Measurements from ENCODE around the gene SDK1.

The SDK1 gene

GRCh38 chr7:3847336-3847735 is 546.3 kb downstream of the SDK1 start:
- DNase-seq: no peak
- no peaks in the 10 kb centered on the region for H3K36me3 ChIP-seq
- no peaks in the 10 kb centered on the region for H3K9me3 ChIP-seq
- no peak for TF ChIP-seq CTCF (IDR thresholded peaks at IDR 0.05; ENCODE audit: low read depth, low read length)
- H3K27me3 ChIP-seq: no peaks in the 10 kb centered on the region
- no peaks in the 10 kb centered on the region for H3K4me1 ChIP-seq
- H3K4me3 ChIP-seq (ENCODE audit: low read depth, low read length): no peak overlapping the region

GRCh38 chr7:3859431-3859830 is 558.4 kb downstream of the SDK1 start:
- no peak overlapping the region for H3K4me3 ChIP-seq (ENCODE audit: low read depth, low read length)
- TF ChIP-seq CTCF (IDR thresholded peaks at IDR 0.05; ENCODE audit: low read depth, low read length): no peak
- no peaks in the 10 kb centered on the region for H3K4me1 ChIP-seq
- no peaks in the 10 kb centered on the region for H3K27me3 ChIP-seq
- no peaks in the 10 kb centered on the region for H3K9me3 ChIP-seq
- H3K36me3 ChIP-seq: no peaks in the 10 kb centered on the region
- DNase-seq: no peak

- H3K27me3 ChIP-seq: no peaks in the 10 kb centered on the region
- no peaks in the 10 kb centered on the region for H3K4me1 ChIP-seq
- no peak for DNase-seq
- no peaks in the 10 kb centered on the region for H3K9me3 ChIP-seq
- H3K4me3 ChIP-seq (ENCODE audit: low read depth, low read length): no peak overlapping the region
- no peak for TF ChIP-seq CTCF (IDR thresholded peaks at IDR 0.05; ENCODE audit: low read depth, low read length)
- H3K36me3 ChIP-seq: no peaks in the 10 kb centered on the region
Observed at GRCh38 chr7:3860932-3861331, 559.9 kb downstream of the SDK1 start.

- TF ChIP-seq CTCF (IDR thresholded peaks at IDR 0.05; ENCODE audit: low read depth, low read length): no peak
- H3K9me3 ChIP-seq: no peaks in the 10 kb centered on the region
- no peak for DNase-seq
- no peaks in the 10 kb centered on the region for H3K36me3 ChIP-seq
- no peaks in the 10 kb centered on the region for H3K4me1 ChIP-seq
- no peak overlapping the region for H3K4me3 ChIP-seq (ENCODE audit: low read depth, low read length)
- no peaks in the 10 kb centered on the region for H3K27me3 ChIP-seq
Observed at GRCh38 chr7:3861386-3861785, 560.3 kb downstream of the SDK1 start.

GRCh38 chr7:3861941-3862340 is 560.9 kb downstream of the SDK1 start:
- TF ChIP-seq CTCF (IDR thresholded peaks at IDR 0.05; ENCODE audit: low read depth, low read length): no peak
- Histone ChIP-seq H3K4me3 (ENCODE audit: low read depth, low read length) (no peak overlapping the region), H3K9me3 (no peaks in the 10 kb centered on the region), H3K36me3 (no peaks in the 10 kb centered on the region), H3K27me3 (no peaks in the 10 kb centered on the region), H3K4me1 (no peaks in the 10 kb centered on the region)
- no peak for DNase-seq

GRCh38 chr7:3862774-3863173 is 561.7 kb downstream of the SDK1 start:
- H3K9me3 ChIP-seq: no peaks in the 10 kb centered on the region

More at GRCh38 chr7:3862774-3863173, 561.7 kb downstream of the SDK1 start:
- DNase-seq: no peak
- Histone ChIP-seq H3K27me3 (no peaks in the 10 kb centered on the region), H3K36me3 (no peaks in the 10 kb centered on the region), H3K4me1 (no peaks in the 10 kb centered on the region), H3K4me3 (ENCODE audit: low read depth, low read length) (no peak overlapping the region)
- no peak for TF ChIP-seq CTCF (IDR thresholded peaks at IDR 0.05; ENCODE audit: low read depth, low read length)
